Transverse colon (tissue), 4 donors: ENCODE results near the gene SEC31A. TPM values are rescaled to one million over a fixed set of nuclear protein-coding genes. Genes with fewer than 3 reads are reported as not detected.
A peak's percentile ranks its signal among the peaks of the same experiment; 100 is the strongest.
"Not testable (repeated sequence)": the region's sequence is repeated elsewhere in the genome, so short reads cannot be mapped to it uniquely, and the experiment has no call there.

Source experiments
- DNase-seq: peaks from one replicate; pipeline ENCODE4 v3.0.0-alpha.2; 2019
- H3K27ac ChIP-seq, 4 donors: fragments of 200-600 bp; sonication (generic); 2 replicates each; pipeline ENCODE4 v1.5.1; 2016 to 2018; ENCODE audit warnings: inconsistent platforms in 4 of 4
- H3K27me3 ChIP-seq: fragments of 200-600 bp; sonication (generic); 2 replicates; pipeline ENCODE4 v1.5.1; 2017; ENCODE audit warnings: inconsistent platforms
- H3K36me3 ChIP-seq, 4 donors: fragments of 200-600 bp; sonication (generic); 2 replicates each; pipeline ENCODE4 v1.5.1; 2017 to 2019; ENCODE audit warnings: inconsistent platforms in 4 of 4
- H3K4me1 ChIP-seq, 4 donors: fragments of 200-600 bp; sonication (generic); 2 replicates each; pipeline ENCODE4 v1.5.1; 2017 to 2020; ENCODE audit warnings: inconsistent platforms in 4 of 4
- H3K4me3 ChIP-seq, 4 donors: fragments of 200-600 bp; sonication (generic); 1 replicate in 1 of 4; 2 replicates in 3 of 4; pipeline versions ENCODE4 v1.5.1 to v1.6.1; 2017 to 2019; ENCODE audit warnings: inconsistent platforms in 4 of 4
- H3K9me3 ChIP-seq, 2 donors: fragments of 200-600 bp; sonication (generic); 2 replicates each; pipeline ENCODE4 v1.5.1; 2017 to 2019; ENCODE audit warnings: inconsistent platforms in 2 of 2
- CTCF ChIP-seq, 5 experiments: fragments of 200-600 bp in 3 of 5; fragments of 450-650 bp in 2 of 5; sonication (generic) in 3 of 5; IDR thresholded peaks; 1 replicate in 2 of 5; 2 replicates in 3 of 5; pipeline ENCODE4 v1.5.1; 2016 to 2017; ENCODE audit warnings: antibody characterized with exemption in 5 of 5, inconsistent platforms in 3 of 5, mild to moderate bottlenecking in 2 of 5, moderate library complexity in 1 of 5
- EP300 ChIP-seq: sonication (generic); formaldehyde crosslinking; IDR thresholded peaks from one replicate; pipeline ENCODE4 v1.6.1; 2017; ENCODE audit warnings: antibody characterized with exemption, low read depth
- POLR2A ChIP-seq: fragments of 450-650 bp; IDR thresholded peaks from one replicate; pipeline ENCODE4 v1.6.1; 2016; ENCODE audit warnings: antibody characterized with exemption, mild to moderate bottlenecking, moderate library complexity
- POLR2AphosphoS5 ChIP-seq, 3 donors: sonication (generic); formaldehyde crosslinking; IDR thresholded peaks; one replicate each; pipeline ENCODE4 v1.6.1; 2016; ENCODE audit warnings: antibody characterized with exemption in 3 of 3
- WGBS, 2 donors: methylation state at CpG; one replicate each; pipeline ENCODE4 v1.1.5; 2018; ENCODE audit warnings: low coverage in 1 of 2; 5-methylcytosine and 5-hydroxymethylcytosine counted together
- in situ Hi-C, 4 donors: fragments of 200-750 bp; cut with MboI; loops; one replicate each; pipeline versions ENCODE4 v1.15.0 to v1.15.1; 2017; ENCODE audit warnings: low sequenced_read_pairs in 3 of 4, low pct_ligation_motif_present in 1 of 4, low pct_unique_long_range_greater_than_20kb in 1 of 4
- intact Hi-C: fragments of 100-400 bp; cut with DNase I; formaldehyde crosslinking; loops from one replicate; pipeline ENCODE4 v1.15.1; 2023; ENCODE audit warnings: low total_unique reads
- total RNA-seq, 4 donors: library from RNA; depleted of rRNA; stranded (reverse); fragments of >200 nt; gene quantifications; one replicate each; pipeline ENCODE4 v1.1.0, GENCODE V29; 2016

Gene SEC31A
- total RNA-seq, 4 donors from 2014 or later: 144 to 214 (median 163) TPM

- Histone ChIP-seq H3K4me1 (peaks cover 0 to 19% (median 0%) of the 10 kb centered on the region in 4 donors), H3K4me3 (no peak overlapping the region), H3K36me3 (peaks cover 0 to 72% (median 30%) of the 10 kb centered on the region in 4 donors), H3K27ac (peak overlapping the region in 2 of 4 donors; percentile 50 to 60), H3K9me3 (no peaks in the 10 kb centered on the region), H3K27me3 (no peaks in the 10 kb centered on the region)
- no peak for DNase-seq
- WGBS, 2 donors: 84 to 86% methylated on average over 6 to 8 of the region's 8 CpGs
- no peak for TF ChIP-seq CTCF (IDR thresholded peaks at IDR 0.05)
- TF ChIP-seq EP300: no peak
- no peak for TF ChIP-seq POLR2A
- no peak for TF ChIP-seq POLR2AphosphoS5 (IDR thresholded peaks at IDR 0.05)
- intact Hi-C loops (no loop called here), in situ Hi-C loops (loop anchor here in 2 of 4 donors (25.0 kb wide), 1 partner anchor 595 kb away; the partner anchor contains the start of genes HELQ (in 2 of the 2) and MRPS18C (in 2 of the 2))
Observed at GRCh38 chr4:82866706-82867385, 24.1 kb downstream of the SEC31A start.

- in situ Hi-C loops: loop anchor here in 2 of 4 donors (25.0 kb wide), 1 partner anchor 596 kb away; the partner anchor contains the start of genes HELQ (in 2 of the 2) and MRPS18C (in 2 of the 2)
- H3K9me3 ChIP-seq, DNase-seq, H3K27me3 ChIP-seq, H3K4me3 ChIP-seq, intact Hi-C loops: not testable (repeated sequence)
- Histone ChIP-seq H3K27ac (peak overlapping the region in 3 of 4 donors; percentile 50 to 60 (median 54)), H3K36me3 (peaks cover 0 to 70% (median 29%) of the 10 kb centered on the region in 4 donors), H3K4me1 (peaks cover 0 to 19% (median 0%) of the 10 kb centered on the region in 4 donors)
- WGBS, 2 donors: 64 to 73% methylated on average over 6 of the region's 6 CpGs
Observed at GRCh38 chr4:82866033-82866432, 24.9 kb downstream of the SEC31A start.

GRCh38 chr4:82865592-82865991 lies 25.4 kb downstream of the SEC31A start:
- intact Hi-C loops: no loop called here
- H3K4me3 ChIP-seq: no peak overlapping the region
- peaks cover 0 to 68% (median 28%) of the 10 kb centered on the region in 4 donors for H3K36me3 ChIP-seq

GRCh38 chr4:82864336-82864979 lies 26.5 kb downstream of the SEC31A start:
- H3K4me3 ChIP-seq: no peak overlapping the region
- peak overlapping the region in 2 of 4 donors; percentile 22 to 59 for H3K27ac ChIP-seq
- no peaks in the 10 kb centered on the region for H3K9me3 ChIP-seq
- peaks cover 0 to 19% (median 0%) of the 10 kb centered on the region in 4 donors for H3K4me1 ChIP-seq
- H3K27me3 ChIP-seq: no peaks in the 10 kb centered on the region
- DNase-seq: no peak
- peaks cover 0 to 60% (median 23%) of the 10 kb centered on the region in 4 donors for H3K36me3 ChIP-seq
- intact Hi-C loops: no loop called here
- 88% methylated on average over 3 to 6 of the region's 6 CpGs for WGBS, 2 donors
- TF ChIP-seq POLR2AphosphoS5 (IDR thresholded peaks at IDR 0.05) (no peak), CTCF (IDR thresholded peaks at IDR 0.05) (no peak), POLR2A (no peak), EP300 (no peak)
- in situ Hi-C loops: loop anchor here in 2 of 4 donors (25.0 kb wide), 1 partner anchor 598 kb away; the partner anchor contains the start of genes HELQ (in 2 of the 2) and MRPS18C (in 2 of the 2)

More at GRCh38 chr4:82865592-82865991, 25.4 kb downstream of the SEC31A start:
- H3K27ac ChIP-seq: peak overlapping the region in 3 of 4 donors; percentile 50 to 60 (median 54)
- in situ Hi-C loops: loop anchor here in 2 of 4 donors (25.0 kb wide), 1 partner anchor 597 kb away; the partner anchor contains the start of genes HELQ (in 2 of the 2) and MRPS18C (in 2 of the 2)
- no peak for DNase-seq
- H3K4me1 ChIP-seq: peaks cover 0 to 19% (median 0%) of the 10 kb centered on the region in 4 donors
- no peak for TF ChIP-seq POLR2A
- no peak for TF ChIP-seq POLR2AphosphoS5 (IDR thresholded peaks at IDR 0.05)
- TF ChIP-seq CTCF (IDR thresholded peaks at IDR 0.05): no peak
- no peak for TF ChIP-seq EP300
- WGBS, 2 donors: 9 to 38% methylated on average over 1 of the region's 1 CpG
- H3K9me3 ChIP-seq: no peaks in the 10 kb centered on the region
- no peaks in the 10 kb centered on the region for H3K27me3 ChIP-seq
